ENCODE data around the gene ZNF507.

DNA sequence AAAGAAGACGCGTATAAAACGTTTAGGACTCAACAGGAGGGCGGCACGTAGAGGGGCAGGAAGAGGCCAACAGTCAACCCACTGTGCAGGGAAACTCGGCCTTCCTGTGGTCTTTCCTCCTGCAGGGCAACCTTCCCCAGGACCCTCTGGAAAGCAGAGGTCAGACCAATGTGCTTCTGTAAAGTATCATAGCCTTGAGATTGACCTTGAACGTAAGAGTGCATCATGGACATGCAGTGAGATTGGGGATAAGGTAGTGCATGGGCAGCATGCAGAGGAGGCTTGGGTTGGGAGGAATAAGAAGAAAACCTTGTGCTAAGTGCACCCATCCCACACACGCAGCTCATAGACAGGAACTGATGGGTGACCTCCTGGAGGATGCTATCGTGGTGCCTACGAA lies 34.0 kb upstream of the ZNF507 start:
- TF ChIP-seq, protein P1, sequence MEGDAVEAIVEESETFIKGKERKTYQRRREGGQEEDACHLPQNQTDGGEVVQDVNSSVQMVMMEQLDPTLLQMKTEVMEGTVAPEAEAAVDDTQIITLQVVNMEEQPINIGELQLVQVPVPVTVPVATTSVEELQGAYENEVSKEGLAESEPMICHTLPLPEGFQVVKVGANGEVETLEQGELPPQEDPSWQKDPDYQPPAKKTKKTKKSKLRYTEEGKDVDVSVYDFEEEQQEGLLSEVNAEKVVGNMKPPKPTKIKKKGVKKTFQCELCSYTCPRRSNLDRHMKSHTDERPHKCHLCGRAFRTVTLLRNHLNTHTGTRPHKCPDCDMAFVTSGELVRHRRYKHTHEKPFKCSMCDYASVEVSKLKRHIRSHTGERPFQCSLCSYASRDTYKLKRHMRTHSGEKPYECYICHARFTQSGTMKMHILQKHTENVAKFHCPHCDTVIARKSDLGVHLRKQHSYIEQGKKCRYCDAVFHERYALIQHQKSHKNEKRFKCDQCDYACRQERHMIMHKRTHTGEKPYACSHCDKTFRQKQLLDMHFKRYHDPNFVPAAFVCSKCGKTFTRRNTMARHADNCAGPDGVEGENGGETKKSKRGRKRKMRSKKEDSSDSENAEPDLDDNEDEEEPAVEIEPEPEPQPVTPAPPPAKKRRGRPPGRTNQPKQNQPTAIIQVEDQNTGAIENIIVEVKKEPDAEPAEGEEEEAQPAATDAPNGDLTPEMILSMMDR (IDR thresholded peaks at IDR 0.05), result no peak
- TF ChIP-seq POLR2A (IDR thresholded peaks at IDR 0.05) (no peak), POLR2AphosphoS5 (IDR thresholded peaks at IDR 0.05; ENCODE audit: insufficient read depth in 1 of 2, low read depth in 1 of 2) (no peak)
